VCaP (cell line): ENCODE results near the gene CR1.
A peak's percentile ranks its signal among the peaks of the same experiment; 100 is the strongest.
"Not testable (repeated sequence)": the region's sequence is repeated elsewhere in the genome, so short reads cannot be mapped to it uniquely, and the experiment has no call there.

Experiments used
- H3K27ac ChIP-seq: fragments of 450-650 bp; 2 replicates; pipeline ENCODE4 v1.5.1; 2017
- CTCF ChIP-seq: fragments of 450-650 bp; conservative IDR thresholded peaks from 2 replicates; pipeline ENCODE4 v1.5.1; 2017; ENCODE audit warnings: mild to moderate bottlenecking, moderate library complexity

The CR1 gene

GRCh38 chr1:207603777-207604176, 107.8 kb downstream of the CR1 start:
- TF ChIP-seq CTCF, result no peak
- H3K27ac ChIP-seq, result no peak overlapping the region

GRCh38 chr1:207605444-207606361, 109.7 kb downstream of the CR1 start:
- TF ChIP-seq CTCF, result no peak

GRCh38 chr1:207606362-207606755, 110.4 kb downstream of the CR1 start:
- no peak overlapping the region for H3K27ac ChIP-seq
- TF ChIP-seq CTCF, result no peak

More at GRCh38 chr1:207605444-207606361, 109.7 kb downstream of the CR1 start:
- no peak overlapping the region for H3K27ac ChIP-seq

GRCh38 chr1:207612762-207613161, 116.8 kb downstream of the CR1 start:
- TF ChIP-seq CTCF, result no peak
- H3K27ac ChIP-seq, result no peak overlapping the region

- TF ChIP-seq CTCF, result peak; percentile 82
- no peak overlapping the region for H3K27ac ChIP-seq
Observed at GRCh38 chr1:207619871-207620542, 124.0 kb downstream of the CR1 start.

GRCh38 chr1:207620543-207620893, 124.6 kb downstream of the CR1 start:
- no peak overlapping the region for H3K27ac ChIP-seq
- TF ChIP-seq CTCF, result peak; percentile 58

GRCh38 chr1:207625504-207626071, 129.6 kb downstream of the CR1 start:
- not testable (repeated sequence) for H3K27ac ChIP-seq
